Stimulated activated CD8-positive, alpha-beta memory T cell treated with anti-CD3 and anti-CD28 coated beads, Interleukin-4, amount 100 ng/mL, for 24 hours (primary cell): ENCODE measurements around the gene MYH7.

ENCODE experiments used
- DNase-seq: peaks from one replicate; pipeline ENCODE4 v3.0.0-alpha.2; 2020; ENCODE audit warnings: low read depth

The MYH7 gene

DNA sequence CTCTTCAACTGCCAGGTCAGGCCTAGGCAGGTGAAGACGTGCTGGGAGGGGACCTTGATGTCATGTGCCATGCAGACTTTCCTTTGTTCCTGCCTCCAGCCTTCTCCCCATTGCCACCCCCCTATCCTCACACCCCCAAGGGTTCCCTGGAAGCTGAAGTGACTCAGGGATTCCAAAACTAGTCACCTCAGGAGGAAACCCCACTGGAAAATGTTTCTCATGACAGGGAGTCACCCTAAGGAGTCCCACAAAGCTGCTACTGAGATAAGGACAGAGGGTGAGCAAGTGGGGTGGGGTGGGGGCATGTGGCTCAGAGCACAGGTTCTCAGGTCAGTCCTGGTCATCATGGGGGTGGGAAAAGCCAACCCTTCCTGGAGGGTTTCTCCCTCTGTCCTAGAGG, 65.2 kb downstream of the MYH7 start:
- no peak for DNase-seq

DNA sequence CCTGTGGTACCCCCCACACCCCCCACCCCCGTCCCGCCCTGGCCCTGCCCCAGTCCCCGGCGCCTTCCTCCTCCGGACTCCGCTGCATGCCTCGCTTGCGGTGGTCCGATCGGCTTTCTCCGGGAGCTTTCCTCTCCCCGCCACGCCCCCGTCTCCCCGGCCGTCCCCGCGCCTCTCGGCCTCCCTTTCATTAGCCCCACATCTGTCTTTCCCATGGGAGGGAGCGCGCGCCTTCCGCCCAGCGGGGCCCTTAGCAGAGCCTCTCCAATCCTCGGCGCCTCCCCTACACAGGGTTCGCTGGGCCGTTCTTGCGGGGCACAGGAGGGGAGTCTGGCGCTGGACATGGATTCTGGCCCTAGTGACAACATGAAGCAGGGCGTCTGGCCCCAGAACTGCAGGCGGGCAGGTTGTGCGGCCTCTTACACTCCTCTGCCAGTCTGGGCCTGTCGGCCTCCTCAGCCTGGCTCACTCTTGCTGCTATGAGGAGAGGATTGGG, 69.0 kb downstream of the MYH7 start:
- no peak for DNase-seq

DNA sequence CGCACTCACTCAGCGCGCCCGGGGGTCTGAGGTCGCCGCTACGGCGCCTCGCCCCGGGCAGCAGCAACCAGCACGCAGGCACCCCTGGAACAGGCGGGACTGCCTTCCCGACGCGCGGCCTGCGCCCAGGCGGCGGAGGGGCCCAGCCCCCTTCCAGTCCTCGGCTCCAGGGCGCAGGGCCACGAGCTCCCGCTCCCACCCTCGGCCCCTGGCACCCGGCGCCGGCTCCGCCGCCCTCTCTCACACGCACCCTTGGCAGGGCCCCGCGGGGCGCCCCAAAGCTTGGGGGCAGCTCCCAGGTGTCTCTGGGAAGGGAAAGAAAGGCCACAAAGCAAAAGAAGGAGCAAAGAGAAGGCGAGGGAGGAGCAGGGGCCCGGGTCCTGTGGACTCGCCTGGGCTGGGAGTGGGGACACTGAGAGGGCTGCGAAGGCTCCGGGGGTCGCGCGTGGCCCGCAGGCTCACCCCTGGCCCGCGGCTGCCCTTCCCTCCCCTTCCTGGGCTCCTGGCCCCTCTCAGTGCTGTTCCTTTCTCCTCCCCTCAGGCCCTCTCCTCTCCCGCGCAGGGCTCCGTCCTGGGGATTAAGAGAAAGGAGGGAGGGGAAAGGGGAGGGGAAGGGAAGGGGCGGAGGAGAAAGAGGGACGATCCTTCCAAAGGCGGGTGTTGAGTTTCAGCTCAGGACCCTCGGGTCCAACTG, 69.6 kb downstream of the MYH7 start:
- DNase-seq: no peak

DNA sequence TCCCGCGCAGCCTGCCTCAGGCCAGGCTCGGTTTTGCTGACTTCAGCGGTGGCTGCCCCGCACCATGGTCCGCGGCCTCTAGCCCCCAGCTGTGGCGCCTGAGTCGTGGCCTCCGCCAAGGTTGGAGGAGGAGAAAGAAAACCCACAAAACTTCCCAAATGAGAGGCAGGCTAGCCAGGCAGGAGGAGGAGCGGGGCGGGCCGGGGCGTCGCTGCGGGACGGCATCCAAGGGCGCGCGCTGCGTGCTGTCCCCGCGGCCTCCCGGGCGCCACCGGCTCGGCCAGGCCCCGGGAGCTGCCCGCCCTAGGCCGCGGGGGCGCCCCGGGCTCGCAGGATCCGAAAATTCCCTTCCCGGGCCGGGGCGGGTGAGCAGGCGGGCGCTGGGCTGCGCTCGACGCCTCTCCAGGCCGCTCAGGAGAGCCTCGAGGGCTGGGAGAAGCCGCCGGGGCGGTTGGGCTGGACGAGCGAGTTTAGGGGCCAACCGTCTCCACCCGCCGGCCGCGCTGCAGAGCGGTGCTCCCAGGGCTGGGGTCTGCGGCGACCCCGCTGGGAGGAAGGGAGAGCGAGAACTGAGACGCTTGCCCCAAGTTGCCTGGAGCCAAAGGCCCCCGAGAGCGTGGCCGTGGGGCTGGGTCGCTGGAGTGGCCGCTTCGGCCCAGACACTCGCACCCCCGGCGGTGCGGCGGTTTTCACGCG, 70.3 kb downstream of the MYH7 start, which contains the start of gene EFS:
EFS (minus strand) TSS at position 137 of the 696 bp plus-strand sequence. CDS start 147 bp downstream, outside the sequence.
- no peak for DNase-seq

DNA sequence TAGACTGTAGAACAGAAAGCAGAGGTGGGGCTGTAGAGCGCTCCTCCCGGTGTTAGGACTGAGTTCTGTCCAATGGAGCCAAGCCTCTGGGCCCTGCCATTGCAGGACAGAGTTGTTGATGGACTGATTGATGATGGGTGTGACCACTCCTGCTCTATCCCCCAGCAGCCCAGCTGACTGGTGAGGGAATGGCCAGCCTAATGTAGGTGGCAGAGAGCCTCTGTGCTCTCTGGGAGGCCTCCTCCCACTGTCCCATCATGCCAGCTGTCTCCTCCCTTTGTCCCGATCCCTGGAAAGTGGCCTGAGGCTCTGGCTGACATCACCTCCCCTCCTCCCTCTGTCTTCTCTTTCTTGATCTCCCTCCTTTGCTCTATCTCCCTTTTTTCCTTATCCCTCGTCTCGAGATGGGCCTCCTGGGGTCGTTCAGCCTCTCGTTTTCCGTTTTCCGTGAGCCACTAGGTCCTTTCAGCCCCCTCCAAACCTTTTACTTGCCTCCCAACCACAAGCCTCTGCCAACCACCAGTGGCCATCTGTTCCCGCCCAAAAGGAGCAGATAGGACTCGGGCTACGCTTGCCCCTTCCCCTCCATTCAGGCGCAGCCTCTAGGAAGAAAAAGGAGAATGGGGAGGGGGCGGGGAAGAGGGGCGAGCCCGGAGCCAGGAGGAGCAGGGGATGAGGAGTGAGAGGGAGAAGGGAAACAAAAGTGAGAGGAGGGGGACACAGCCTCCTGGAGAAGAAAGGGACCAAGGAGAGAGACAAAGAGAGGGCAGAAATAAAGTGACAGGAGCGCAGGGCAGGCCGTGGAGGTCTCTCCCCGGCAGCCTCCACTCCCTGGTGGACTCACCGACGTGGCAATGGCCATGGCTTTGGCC, 71.1 kb downstream of the MYH7 start:
- no peak for DNase-seq
